ENCODE measurements around the gene RAB8A.
"Not testable (repeated sequence)": the region's sequence is repeated elsewhere in the genome, so short reads cannot be mapped to it uniquely, and the experiment has no call there.

RAB8A gene

GRCh38 chr19:16077984-16078758 is 33.5 kb upstream of the RAB8A start:
- no peak for DNase-seq (ENCODE audit: low read depth in 2 of 2, low spot score in 1 of 2)

DNA sequence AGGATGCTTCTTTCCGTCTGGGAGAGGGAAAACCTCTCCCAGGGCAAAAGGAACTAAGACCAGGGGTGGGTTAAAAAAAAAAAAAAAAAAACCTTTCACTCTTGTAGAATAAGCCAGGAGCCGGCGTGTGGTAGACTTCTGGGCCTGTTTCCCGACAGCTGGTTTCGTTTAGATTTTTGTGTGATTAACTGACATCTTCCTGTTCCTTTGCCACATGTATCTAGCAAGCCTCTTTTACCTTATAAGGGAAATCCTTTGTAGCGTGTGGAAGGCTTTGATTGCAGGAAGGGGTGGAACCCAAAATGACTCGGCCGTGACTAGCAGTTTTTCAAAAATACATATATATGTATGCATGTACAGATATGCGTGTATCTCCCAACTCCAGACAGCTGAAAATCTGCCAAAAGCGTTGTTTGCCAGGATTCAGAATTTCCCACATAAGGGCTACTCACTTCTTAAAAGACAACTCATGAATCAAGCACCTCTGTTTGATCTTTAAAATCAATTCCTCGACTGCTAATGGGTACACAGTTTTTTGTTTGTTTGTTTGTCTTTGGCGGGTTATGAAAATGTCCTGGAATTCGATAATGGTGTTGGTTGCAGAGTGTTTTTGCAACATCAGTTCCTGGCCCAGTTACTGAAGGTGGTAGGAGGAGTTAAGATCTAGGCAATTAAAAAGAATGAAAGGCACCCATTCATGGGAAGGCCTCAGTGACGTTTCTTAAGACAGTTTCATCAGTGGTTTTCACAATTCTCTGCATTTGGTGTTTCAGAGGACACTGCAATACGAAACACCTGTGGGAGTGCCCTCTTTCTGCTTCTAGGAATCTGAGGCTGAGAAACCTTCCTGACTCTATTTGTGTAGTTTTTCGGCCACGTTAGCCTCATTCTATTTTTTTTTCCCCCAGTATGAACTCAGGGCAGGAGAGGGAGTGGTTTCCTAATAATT is 32.7 kb upstream of the RAB8A start:
- peak in 1 of 2 donors; percentile 48 for DNase-seq (ENCODE audit: low read depth in 2 of 2, low spot score in 1 of 2)

GRCh38 chr19:16084067-16084685 is 27.5 kb upstream of the RAB8A start:
- no peak for DNase-seq (ENCODE audit: low read depth in 2 of 2, low spot score in 1 of 2)

DNA sequence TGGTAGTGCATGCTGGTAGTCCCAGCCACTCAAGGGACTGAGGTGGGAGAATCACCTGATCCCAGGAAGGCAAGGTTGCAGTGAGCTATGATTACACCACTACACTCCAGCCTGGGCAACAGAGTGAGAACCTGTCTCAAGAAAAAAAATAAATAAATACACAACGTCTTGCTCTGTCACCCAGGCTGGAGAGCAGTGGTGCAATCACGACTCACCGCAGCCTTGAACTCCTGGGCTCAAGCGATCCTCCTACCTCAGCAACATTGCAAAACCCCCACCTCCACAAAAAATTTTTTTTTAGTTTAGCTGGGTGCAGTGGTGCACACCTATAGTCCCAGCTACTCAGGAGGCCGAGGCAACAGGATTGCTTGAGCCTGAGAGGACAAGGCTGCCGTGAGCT is 26.6 kb upstream of the RAB8A start:
- no peak for DNase-seq (ENCODE audit: low read depth in 2 of 2, low spot score in 1 of 2)

DNA sequence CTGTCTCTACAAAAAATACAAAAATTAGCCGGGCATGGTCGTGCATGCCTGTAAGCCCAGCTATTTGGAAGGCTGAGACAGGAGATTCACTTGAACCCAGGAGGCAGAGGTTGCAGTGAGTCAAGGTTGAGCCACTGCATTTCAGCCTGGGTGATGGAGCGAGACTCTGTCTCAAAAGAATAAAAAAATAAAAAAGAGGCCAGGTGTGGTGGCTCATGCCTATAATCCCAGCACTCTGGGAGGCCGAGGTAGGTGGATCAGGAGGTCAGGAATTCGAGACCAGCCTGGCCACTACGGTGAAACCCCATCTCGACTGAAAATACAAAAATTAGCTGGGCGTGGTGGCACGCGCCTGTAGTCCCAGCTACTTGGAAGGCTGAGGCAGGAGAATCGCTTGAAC is 24.3 kb upstream of the RAB8A start:
- DNase-seq (ENCODE audit: low read depth in 2 of 2, low spot score in 1 of 2), result not testable (repeated sequence)

- no peak for DNase-seq (ENCODE audit: low read depth in 2 of 2, low spot score in 1 of 2)
Measured at GRCh38 chr19:16087940-16088339, 23.7 kb upstream of the RAB8A start.

DNA sequence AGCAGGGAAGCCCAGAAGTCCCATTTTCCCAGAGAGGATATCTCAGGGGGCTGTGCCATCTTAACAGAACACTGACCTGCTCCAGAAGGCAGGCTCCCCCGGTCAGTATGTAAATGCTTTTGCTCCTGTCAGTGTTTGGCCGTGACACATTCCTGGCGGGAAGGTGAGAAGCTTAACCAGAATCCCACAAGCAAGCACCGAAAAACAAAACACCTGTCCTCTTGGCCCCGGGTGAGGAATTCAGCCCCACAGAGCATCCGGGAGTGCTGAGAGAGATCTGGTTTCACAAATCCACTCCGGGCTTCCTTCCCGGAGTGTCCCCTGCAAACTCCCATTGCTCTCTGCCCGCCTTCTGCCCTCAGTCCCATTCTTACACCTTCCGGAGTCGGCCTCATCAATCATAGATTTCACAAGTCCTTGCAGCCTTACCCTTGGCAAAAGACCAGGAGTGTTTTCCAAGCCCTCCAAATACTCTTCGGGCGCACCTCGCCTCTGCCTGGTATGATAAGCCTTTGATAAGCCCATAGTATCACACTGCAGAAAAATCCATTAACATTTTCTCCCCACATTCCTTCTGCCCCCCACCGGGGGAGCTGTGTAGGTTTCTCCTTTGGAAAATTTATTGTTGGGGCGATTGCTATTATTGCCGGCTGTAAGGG is 23.2 kb upstream of the RAB8A start:
- no peak for DNase-seq (ENCODE audit: low read depth in 2 of 2, low spot score in 1 of 2)

DNA sequence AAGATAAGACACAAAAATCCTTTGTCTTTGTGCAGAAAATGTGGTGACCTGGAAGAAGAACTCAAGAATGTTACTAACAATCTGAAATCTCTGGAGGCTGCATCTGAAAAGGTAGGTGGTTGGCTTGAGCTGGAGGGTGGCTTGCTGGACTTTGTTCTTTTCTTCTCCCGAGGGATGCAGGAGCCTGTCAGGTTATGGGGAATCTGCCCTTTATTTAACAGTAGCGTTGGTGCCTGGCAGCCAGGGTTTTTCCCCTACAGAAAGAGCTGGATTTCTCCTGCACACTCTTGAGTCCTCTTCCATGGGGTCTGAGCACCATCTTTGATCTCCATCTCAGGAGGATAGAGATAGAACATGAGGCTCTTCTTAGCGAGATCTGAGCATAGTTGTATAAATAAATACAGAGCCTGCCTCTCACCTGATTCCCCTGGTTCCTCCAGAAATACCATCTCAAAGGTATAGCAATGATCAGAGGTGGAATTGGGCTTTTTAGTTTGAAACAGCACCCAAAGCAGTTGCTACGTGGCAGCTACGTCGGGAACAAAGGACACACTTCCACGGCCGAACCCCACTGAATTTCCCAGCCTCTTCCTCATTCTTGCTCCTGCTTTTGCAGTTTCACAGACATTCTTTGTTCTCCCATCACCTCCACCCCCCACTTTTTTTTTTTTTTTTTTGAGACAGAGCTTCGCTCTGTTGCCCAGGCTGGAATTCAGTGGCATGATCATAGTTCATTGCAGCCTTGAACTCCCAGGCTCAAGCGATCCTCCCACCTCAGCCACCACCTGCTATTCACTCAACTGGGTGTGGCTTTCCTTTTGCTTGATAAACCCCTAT is 22.5 kb upstream of the RAB8A start:
- no peak for DNase-seq (ENCODE audit: low read depth in 2 of 2, low spot score in 1 of 2)

- no peak for DNase-seq (ENCODE audit: low read depth in 2 of 2, low spot score in 1 of 2)
Measured at GRCh38 chr19:16091546-16092475, 19.9 kb upstream of the RAB8A start.

- no peak for DNase-seq (ENCODE audit: low read depth in 2 of 2, low spot score in 1 of 2)
Measured at GRCh38 chr19:16094360-16095070, 17.2 kb upstream of the RAB8A start.

DNA sequence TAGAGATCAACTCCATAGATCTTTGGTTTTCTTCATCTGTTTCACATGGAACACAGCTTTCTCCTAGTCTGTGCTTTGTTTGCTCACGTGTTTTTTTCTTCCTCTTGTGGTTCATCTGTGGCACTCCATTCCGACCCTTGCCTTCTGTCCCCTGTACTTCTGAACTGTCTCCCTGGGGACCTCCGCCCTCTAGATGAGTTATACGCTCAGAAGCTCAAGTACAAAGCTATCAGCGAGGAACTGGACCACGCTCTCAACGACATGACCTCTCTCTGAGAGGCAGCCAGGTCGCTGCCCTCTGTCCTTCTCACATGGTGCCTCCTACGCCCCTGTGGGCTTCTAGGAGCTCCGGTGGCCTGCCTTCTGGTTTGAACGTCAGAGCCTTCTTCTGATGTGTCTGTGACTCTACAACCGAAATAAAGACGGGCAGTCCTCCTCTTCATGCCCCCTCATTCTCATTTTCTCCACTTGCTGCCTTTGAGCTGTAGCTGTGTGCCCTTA is 16.6 kb upstream of the RAB8A start:
- no peak for DNase-seq (ENCODE audit: low read depth in 2 of 2, low spot score in 1 of 2)

DNA sequence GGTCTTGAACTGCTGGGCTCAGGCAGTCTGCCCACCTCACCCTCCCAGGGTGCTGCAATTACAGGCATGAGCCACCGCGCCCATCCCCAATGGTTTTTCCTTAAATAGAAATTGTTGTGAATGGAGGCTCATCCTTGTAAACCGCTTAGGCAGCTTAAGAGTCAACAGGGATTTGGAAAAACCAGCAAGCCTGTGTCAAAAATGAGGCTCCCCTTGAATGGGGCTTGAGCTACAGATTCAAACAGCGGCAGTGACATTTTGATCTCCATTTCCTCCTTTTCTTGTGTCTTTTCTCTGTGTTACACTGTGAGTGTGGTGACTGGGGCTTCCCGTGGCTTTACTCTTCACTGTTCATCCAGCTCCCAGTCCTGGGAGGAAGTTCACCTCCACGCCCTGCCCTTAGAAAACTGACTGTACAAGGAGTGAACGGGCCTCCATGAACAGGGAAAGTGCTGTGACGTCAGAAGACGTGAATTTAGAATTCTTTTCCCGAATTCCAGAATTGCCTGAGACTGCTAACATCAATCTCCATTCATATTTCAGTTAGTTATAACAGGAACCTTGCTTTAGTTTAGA is 15.3 kb upstream of the RAB8A start:
- DNase-seq (ENCODE audit: low read depth in 2 of 2, low spot score in 1 of 2), result no peak

GRCh38 chr19:16098416-16098768 is 13.3 kb upstream of the RAB8A start:
- DNase-seq (ENCODE audit: low read depth in 2 of 2, low spot score in 1 of 2), result no peak

DNA sequence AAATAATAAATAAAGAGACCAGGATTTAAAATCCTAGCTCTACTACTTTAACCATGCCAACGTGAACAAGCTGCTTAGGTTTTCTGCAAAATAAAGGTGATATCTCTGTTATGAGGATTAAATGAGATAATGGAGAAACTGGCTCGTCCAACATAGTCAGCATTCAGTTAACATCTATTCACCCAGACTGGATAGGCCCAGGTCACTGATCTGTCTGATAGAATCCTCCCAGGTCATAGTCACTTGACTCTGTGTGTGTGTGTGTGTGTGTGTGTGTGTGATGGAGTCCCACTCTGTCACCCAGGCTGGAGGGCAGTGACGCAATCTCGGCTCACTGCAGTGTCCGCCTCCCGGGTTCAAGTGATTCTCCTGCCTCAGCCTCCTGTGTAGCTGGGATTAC is 12.9 kb upstream of the RAB8A start:
- no peak for DNase-seq (ENCODE audit: low read depth in 2 of 2, low spot score in 1 of 2)

- not testable (repeated sequence) for DNase-seq (ENCODE audit: low read depth in 2 of 2, low spot score in 1 of 2)
Measured at GRCh38 chr19:16099314-16099965, 12.2 kb upstream of the RAB8A start.

DNA sequence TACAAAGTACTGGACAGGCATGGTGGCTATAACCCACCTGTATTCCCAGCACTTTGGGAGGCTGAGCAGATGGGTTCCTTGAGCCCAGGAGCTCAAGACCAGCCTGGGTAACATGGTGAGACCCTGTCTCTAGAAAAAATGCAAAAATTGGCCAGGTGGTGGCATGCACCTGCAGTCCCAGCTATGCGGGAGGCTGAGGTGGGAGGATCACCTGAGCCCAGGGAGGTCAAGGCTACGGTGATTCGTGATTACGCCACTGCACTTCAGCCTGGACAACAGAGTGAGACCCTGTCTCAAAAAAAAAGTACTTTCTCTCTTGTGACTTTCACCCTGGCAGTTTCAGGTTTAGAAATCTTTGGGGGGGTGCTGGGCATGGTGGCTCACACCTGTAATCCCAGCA is 11.2 kb upstream of the RAB8A start:
- DNase-seq (ENCODE audit: low read depth in 2 of 2, low spot score in 1 of 2), result no peak

DNA sequence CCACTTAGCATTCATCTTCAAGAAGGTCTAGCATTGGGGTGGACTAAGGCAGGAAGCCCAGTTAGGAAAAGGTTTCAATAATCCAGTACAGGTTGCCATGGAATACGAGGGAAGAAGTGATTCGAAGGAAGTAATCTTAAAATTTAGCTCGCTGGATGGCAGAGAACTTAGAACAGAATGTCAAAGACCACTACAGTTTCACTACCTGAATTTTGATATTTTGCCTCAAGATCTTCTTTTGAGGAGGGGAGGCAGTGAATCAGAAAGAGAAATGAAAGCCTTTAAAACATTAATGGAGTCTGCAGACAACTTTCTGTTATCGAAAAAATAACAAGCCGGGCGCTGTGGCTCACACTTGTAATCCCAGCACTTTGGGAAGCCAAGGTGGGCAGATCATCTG is 7.0 kb upstream of the RAB8A start:
- no peak for DNase-seq (ENCODE audit: low read depth in 2 of 2, low spot score in 1 of 2)

GRCh38 chr19:16106121-16106520 is 5.6 kb upstream of the RAB8A start:
- DNase-seq (ENCODE audit: low read depth in 2 of 2, low spot score in 1 of 2), result no peak
